K562 (cell line): ENCODE data around the gene MN1. TPM values are rescaled to one million over a fixed set of nuclear protein-coding genes. Genes with fewer than 3 reads are reported as not detected.

ENCODE experiments used
- ATAC-seq: fragments of 200-7000 bp; cut with Tn5 transposase; 3 replicates; pipeline ENCODE4 v1.9.1; 2020; ENCODE audit warnings: moderate library complexity
- BruUV-seq: library from RNA; stranded (reverse); fragments of 400-500 nt; replicated peaks from 2 replicates; lab custom pipeline; 2021; lab: Mats Ljungman, UMichigan
- CTCF ChIA-PET: fragments of 300-600 bp; formaldehyde crosslinking; extraction: SDS; loops from one replicate; lab custom pipeline; 2021; ENCODE audit warnings: low intra/inter-chr PET ratio; lab: Yijun Ruan, JAX
- POLR2A ChIA-PET: fragments of 300-600, 350-650 bp; sonication (Branson Sonifier 250); formaldehyde crosslinking; extraction: SDS; loops from one replicate; lab custom pipeline; 2021; ENCODE audit warnings: antibody characterized with exemption, inconsistent platforms; lab: Yijun Ruan, JAX
- DNase-seq, 4 experiments: peaks; one replicate each; pipeline versions ENCODE4 v3.0.0 to v3.0.0-alpha.2; 2011 to 2018; ENCODE audit warnings: low spot score in 3 of 4, mixed read lengths in 3 of 4; ENCODE audit errors: extremely low read depth in 1 of 4
- FAIRE-seq: peaks from 2 replicates; lab custom pipeline; 2011; peaks lifted over from hg19 to GRCh38; lab: Jason Lieb, UNC
- H2AFZ ChIP-seq: 2 replicates; pipeline ENCODE4 v1.6.0; 2011; ENCODE audit warnings: low read depth, low read length, control low read depth, inconsistent platforms
- H3K27ac ChIP-seq: fragments of 200-600 bp; 3 replicates; pipeline ENCODE4 v1.8.0; 2011; ENCODE audit warnings: low read depth, mild to moderate bottlenecking, control low read depth, inconsistent platforms, low read length, moderate library complexity, mixed read lengths; ENCODE audit errors: extremely low read depth
- H3K27me3 ChIP-seq, 2 experiments: fragments of 300-600 bp in 1 of 2; 2 replicates in 1 of 2; 3 replicates in 1 of 2; pipeline versions ENCODE4 v1.6.0 to v1.8.0; 2011; ENCODE audit warnings: inconsistent platforms in 2 of 2, low read length in 2 of 2, mild to moderate bottlenecking in 1 of 2, mixed read lengths in 1 of 2, moderate library complexity in 1 of 2; ENCODE audit not compliant: control insufficient read depth in 2 of 2, insufficient read depth in 2 of 2
- H3K36me3 ChIP-seq: fragments of 300-600 bp; 3 replicates; pipeline ENCODE4 v1.8.0; 2011; ENCODE audit warnings: mild to moderate bottlenecking, low read length, inconsistent platforms; ENCODE audit not compliant: control insufficient read depth, insufficient read depth
- H3K4me1 ChIP-seq, 2 experiments: fragments of 200-600 bp in 1 of 2; replicated peaks in 1 of 2; 2 replicates in 1 of 2; 3 replicates in 1 of 2; pipeline versions ENCODE4 v1.5.1 to v1.8.0; 2011; ENCODE audit warnings: inconsistent platforms in 2 of 2, low read length in 2 of 2, mild to moderate bottlenecking in 1 of 2, mixed read lengths in 1 of 2, moderate library complexity in 1 of 2; ENCODE audit not compliant: control insufficient read depth in 2 of 2, insufficient read depth in 2 of 2
- H3K4me2 ChIP-seq: 2 replicates; pipeline ENCODE4 v1.6.1; 2011; ENCODE audit warnings: low read length, control low read depth, inconsistent platforms, mixed read lengths; ENCODE audit not compliant: insufficient read depth
- H3K4me3 ChIP-seq: fragments of 200-600 bp; sonication (generic), shearing (Covaris generic); 2 replicates; pipeline ENCODE4 v1.5.1; 2016; ENCODE audit warnings: control low read depth, inconsistent platforms
- H3K79me2 ChIP-seq: fragments of 200-600 bp; 3 replicates; pipeline ENCODE4 v1.8.0; 2011; ENCODE audit warnings: low read length, inconsistent platforms; ENCODE audit not compliant: control insufficient read depth, insufficient read depth
- H3K9ac ChIP-seq, 2 experiments: 2 replicates each; pipeline versions ENCODE4 v1.6.0 to v1.6.1; 2011; ENCODE audit warnings: low read depth in 2 of 2, low read length in 2 of 2, control low read depth in 1 of 2, inconsistent platforms in 1 of 2, mild to moderate bottlenecking in 1 of 2, mixed read lengths in 1 of 2; ENCODE audit not compliant: insufficient read depth in 1 of 2
- H3K9me1 ChIP-seq: one replicate; pipeline ENCODE4 v1.6.0; 2011; ENCODE audit warnings: inconsistent platforms, mild to moderate bottlenecking, low read length, moderate library complexity; ENCODE audit not compliant: control insufficient read depth, insufficient read depth
- H3K9me3 ChIP-seq: replicated peaks from 2 replicates; pipeline ENCODE4 v1.5.1; 2011; ENCODE audit warnings: low read depth, low read length, inconsistent platforms; ENCODE audit not compliant: control insufficient read depth, insufficient read depth
- H4K20me1 ChIP-seq: replicated peaks from 2 replicates; pipeline ENCODE4 v1.6.1; 2011; ENCODE audit warnings: low read length, inconsistent platforms, mixed read lengths; ENCODE audit not compliant: control insufficient read depth, insufficient read depth
- EGR1 ChIP-seq: fragments of 450-650 bp; conservative IDR thresholded peaks from 2 replicates; pipeline ENCODE4 v1.6.1; 2017; ENCODE audit warnings: mild to moderate bottlenecking
- MCM7 ChIP-seq, 2 experiments: fragments of 450-650 bp; IDR thresholded peaks; 2 replicates each; pipeline ENCODE4 v1.6.1; 2016 to 2018
- MED1 ChIP-seq: sonication (generic); formaldehyde crosslinking; IDR thresholded peaks from 2 replicates; pipeline ENCODE4 v1.8.1; 2023; ENCODE audit warnings: missing genetic modification reagents, borderline replicate concordance
- RNF2 ChIP-seq: sonication (generic); IDR thresholded peaks from 2 replicates; pipeline ENCODE4 v1.6.1; 2016
- TCFL5 ChIP-seq: fragments of 250-450 bp; sonication (Bioruptor Pico); conservative IDR thresholded peaks from 2 replicates; pipeline ENCODE4 v1.6.1; 2021; ENCODE audit warnings: mild to moderate bottlenecking, moderate library complexity, matching md5 sums
- ZNF133 ChIP-seq: fragments of 250-450 bp; sonication (Bioruptor Pico); IDR thresholded peaks from 2 replicates; pipeline ENCODE4 v1.4.0; 2020; ENCODE audit warnings: mild to moderate bottlenecking
- ZNF592 ChIP-seq: fragments of 450-650 bp; IDR thresholded peaks from 2 replicates; pipeline ENCODE4 v1.6.1; 2017; ENCODE audit warnings: antibody characterized with exemption, mild to moderate bottlenecking
- WGBS: fragments of 100-300 bp; shearing (Covaris generic); methylation state at CpG from one replicate; pipeline ENCODE4 v1.1.6; 2016; ENCODE audit warnings: low coverage, mixed read lengths; ENCODE audit not compliant: insufficient coverage; ENCODE audit errors: missing lambda C conversion rate; 5-methylcytosine and 5-hydroxymethylcytosine counted together
- in situ Hi-C: fragments of 300-500 bp; cut with MboI; formaldehyde crosslinking; loops from 4 replicates; pipeline ENCODE4 v1.15.0; 2018; ENCODE audit warnings: inconsistent platforms, mixed read lengths
- intact Hi-C: fragments of 100-400 bp; cut with micrococcal nuclease; formaldehyde crosslinking; loops from 2 replicates; pipeline ENCODE4 v1.14.2; 2022
- polyA plus RNA-seq, 8 experiments: library from polyadenylated mRNA; depleted of rRNA in 4 of 8; stranded (reverse) in 5 of 8; unstranded in 3 of 8; fragments of >200 nt; fragmentation: Nextera tagmentation in 2 of 8; fragmentation: Illumina TruSeq in 1 of 8; extraction: Ambion mirVana in 2 of 8; extraction: Trizol in 1 of 8; gene quantifications; 2 replicates each; pipeline versions ENCODE4 v1.2.1 to v1.2.3, GENCODE V29; 2011 to 2014; ENCODE audit warnings: inconsistent platforms in 1 of 8, missing spikeins in 1 of 8
- total RNA-seq, 7 experiments: library from RNA; depleted of rRNA in 6 of 7; stranded (reverse); fragments of >200 nt in 6 of 7; fragmentation: Illumina TruSeq in 2 of 7; extraction: Trizol in 2 of 7; gene quantifications; 2 replicates each; pipeline versions ENCODE4 v1.2.1 to v1.2.3, GENCODE V29; 2011 to 2021; ENCODE audit warnings: low replicate concordance in 1 of 7

MN1 gene
- total and polyA plus RNA-seq, 9 of the 15 experiments (the other 6 are each of a cell fraction or from before 2014, with no cell fraction given): under 0.01 to 0.05 (median 0.03) TPM; not detected in 5

GRCh38 chr22:27779643-27780042 lies 21.9 kb downstream of the MN1 start:
- FAIRE-seq (no peak), ATAC-seq (no peak), DNase-seq (no peak)
- ChIA-PET CTCF (no interaction called here), POLR2A (interaction anchor here (0.6 to 1.0 kb wide), 2 partner anchors 14 to 645 kb away, joined by 3 to 4 read pairs; no protein-coding TSS in a partner anchor)
- Histone ChIP-seq H4K20me1 (no peaks in the 10 kb centered on the region), H3K9ac (no peak overlapping the region), H3K4me1 (no peaks in the 10 kb centered on the region; a peak in 1 of 5 replicates), H3K4me2 (no peak overlapping the region), H3K27ac (no peak overlapping the region), H2AFZ (no peak overlapping the region), H3K4me3 (no peak overlapping the region), H3K79me2 (no peaks in the 10 kb centered on the region), H3K9me1 (no peaks in the 10 kb centered on the region), H3K9me3 (0 out of 2 replicates have a peak, but pooled peaks cover 2% of the 10 kb centered on the region), H3K36me3 (no peaks in the 10 kb centered on the region), H3K27me3 (peaks cover 3 to 11% of the 10 kb centered on the region in 2 experiments; a peak in 3 of 5 replicates)
- WGBS: 0% methylated on average over 1 of the region's 3 CpGs
- TF ChIP-seq TCFL5 (CRISPR knock-in tag) (no peak), EGR1 (no peak), ZNF133 (CRISPR knock-in tag) (no peak), MED1 (CRISPR knock-in tag) (no peak), RNF2 (no peak), ZNF592 (no peak), MCM7 (IDR thresholded peaks at IDR 0.05) (no peak)
- no TSS peak for BruUV-seq
- in situ Hi-C loops (no loop called here), intact Hi-C loops (no loop called here)
